ENCODE results near the gene WBP2NL.

GRCh38 chr22:41979423-41980250 lies 19.0 kb upstream of the WBP2NL start:
- no peak for TF ChIP-seq EP300 (IDR thresholded peaks at IDR 0.05; ENCODE audit: borderline replicate concordance)
- no peak for TF ChIP-seq RAD21 (IDR thresholded peaks at IDR 0.05; ENCODE audit: low read depth)
- no peak for TF ChIP-seq REST (IDR thresholded peaks at IDR 0.05; ENCODE audit: low read depth)
- TF ChIP-seq TCF12 (IDR thresholded peaks at IDR 0.05; ENCODE audit: low read depth): no peak
- TF ChIP-seq CEBPB (IDR thresholded peaks at IDR 0.05): no peak
- no peak for TF ChIP-seq YY1 (IDR thresholded peaks at IDR 0.05; ENCODE audit: low read depth)

All from Ishikawa (cell line).